COR-L47 (cell line): ENCODE results near the gene NCR3LG1.

Experiments
- DNase-seq: peaks from one replicate; lab custom pipeline; 2025; lab: John Stamatoyannopoulos, UW

The NCR3LG1 gene

GRCh38 chr11:17394743-17395390 is 43.3 kb downstream of the NCR3LG1 start:
- no peak for DNase-seq

- no peak for DNase-seq
Measured at GRCh38 chr11:17395554-17395961, 44.0 kb downstream of the NCR3LG1 start.

- no peak for DNase-seq
Measured at GRCh38 chr11:17395978-17396377, 44.4 kb downstream of the NCR3LG1 start.

GRCh38 chr11:17396598-17397310 is 45.2 kb downstream of the NCR3LG1 start:
- DNase-seq = no peak

- no peak for DNase-seq
Measured at GRCh38 chr11:17397311-17398002, 45.9 kb downstream of the NCR3LG1 start.

- no peak for DNase-seq
Measured at GRCh38 chr11:17399236-17399635, 47.6 kb downstream of the NCR3LG1 start.

GRCh38 chr11:17400048-17400775 is 48.6 kb downstream of the NCR3LG1 start:
- no peak for DNase-seq

- no peak for DNase-seq
Measured at GRCh38 chr11:17401316-17401715, 49.7 kb downstream of the NCR3LG1 start.

GRCh38 chr11:17401841-17402240 is 50.2 kb downstream of the NCR3LG1 start:
- no peak for DNase-seq

- no peak for DNase-seq
Measured at GRCh38 chr11:17402486-17402885, 50.9 kb downstream of the NCR3LG1 start.

GRCh38 chr11:17403980-17404759 is 52.6 kb downstream of the NCR3LG1 start:
- no peak for DNase-seq

GRCh38 chr11:17405232-17406005 is 53.8 kb downstream of the NCR3LG1 start:
- peak; percentile 69 for DNase-seq

GRCh38 chr11:17406082-17406817 is 54.6 kb downstream of the NCR3LG1 start:
- no peak for DNase-seq

GRCh38 chr11:17406818-17407149 is 55.2 kb downstream of the NCR3LG1 start:
- DNase-seq = no peak

GRCh38 chr11:17407575-17407974 is 56.0 kb downstream of the NCR3LG1 start:
- no peak for DNase-seq

- no peak for DNase-seq
Measured at GRCh38 chr11:17408026-17408425, 56.4 kb downstream of the NCR3LG1 start.

GRCh38 chr11:17408641-17409040 is 57.0 kb downstream of the NCR3LG1 start:
- DNase-seq = no peak

GRCh38 chr11:17410606-17411379 is 59.2 kb downstream of the NCR3LG1 start:
- no peak for DNase-seq

GRCh38 chr11:17411418-17411817 is 59.8 kb downstream of the NCR3LG1 start:
- DNase-seq = no peak
